VCaP (cell line): ENCODE data around the gene SLC19A2.

Experiments
- H3K27ac ChIP-seq: fragments of 450-650 bp; 2 replicates; pipeline ENCODE4 v1.5.1; 2017
- CTCF ChIP-seq: fragments of 450-650 bp; conservative IDR thresholded peaks from 2 replicates; pipeline ENCODE4 v1.5.1; 2017; ENCODE audit warnings: mild to moderate bottlenecking, moderate library complexity

SLC19A2 gene

GRCh38 chr1:169421309-169421708 lies 64.4 kb downstream of the SLC19A2 start:
- TF ChIP-seq CTCF, result no peak
- no peak overlapping the region for H3K27ac ChIP-seq

GRCh38 chr1:169414952-169415351 lies 70.8 kb downstream of the SLC19A2 start:
- H3K27ac ChIP-seq, result no peak overlapping the region
- no peak for TF ChIP-seq CTCF
